H9 (cell line): ENCODE data around the gene GARIN5A. TPM values are rescaled to one million over a fixed set of nuclear protein-coding genes. Genes with fewer than 3 reads are reported as not detected.
A peak's percentile ranks its signal among the peaks of the same experiment; 100 is the strongest.

Source experiments
- DNase-seq: peaks from one replicate; pipeline ENCODE4 v3.0.0-alpha.2; 2017
- H2AFZ ChIP-seq: one replicate; pipeline ENCODE4 v1.6.1; 2013; ENCODE audit warnings: mild to moderate bottlenecking, low read length, control low read depth, moderate library complexity
- H2AK5ac ChIP-seq: 2 replicates; pipeline ENCODE4 v1.6.1; 2013; ENCODE audit warnings: low read length, control low read depth, mixed read lengths; ENCODE audit not compliant: insufficient read length
- H2BK120ac ChIP-seq: one replicate; pipeline ENCODE4 v1.6.1; 2013; ENCODE audit warnings: low read depth, mild to moderate bottlenecking, low read length, control low read depth, inconsistent platforms; ENCODE audit not compliant: poor library complexity, severe bottlenecking
- H2BK12ac ChIP-seq: 2 replicates; pipeline ENCODE4 v1.6.1; 2013; ENCODE audit warnings: low read length, control low read depth, mixed read lengths, low read depth; ENCODE audit not compliant: insufficient read length
- H2BK15ac ChIP-seq: 2 replicates; pipeline ENCODE4 v1.6.1; 2013; ENCODE audit warnings: low read depth, low read length, control low read depth
- H2BK20ac ChIP-seq: one replicate; pipeline ENCODE4 v1.6.1; 2013; ENCODE audit warnings: low read depth, mild to moderate bottlenecking, low read length, control low read depth, inconsistent platforms; ENCODE audit not compliant: poor library complexity, severe bottlenecking
- H2BK5ac ChIP-seq: 2 replicates; pipeline ENCODE4 v1.6.1; 2013; ENCODE audit warnings: low read length, control low read depth, mixed read lengths; ENCODE audit not compliant: insufficient read length
- H3K14ac ChIP-seq: 2 replicates; pipeline ENCODE4 v1.6.1; 2013; ENCODE audit warnings: low read length, control low read depth; ENCODE audit not compliant: insufficient read depth
- H3K18ac ChIP-seq: 2 replicates; pipeline ENCODE4 v1.6.1; 2013; ENCODE audit warnings: low read depth, mild to moderate bottlenecking, mixed read lengths, low read length, control low read depth; ENCODE audit not compliant: insufficient read length
- H3K23ac ChIP-seq: 2 replicates; pipeline ENCODE4 v1.6.1; 2013; ENCODE audit warnings: low read length, control low read depth, mixed read lengths, low read depth; ENCODE audit not compliant: insufficient read length
- H3K23me2 ChIP-seq: 2 replicates; pipeline ENCODE4 v1.6.1; 2013; ENCODE audit warnings: low read depth, mild to moderate bottlenecking, mixed read lengths, low read length, control low read depth; ENCODE audit not compliant: insufficient read length, poor library complexity, severe bottlenecking
- H3K27ac ChIP-seq: 2 replicates; pipeline ENCODE4 v1.5.1; 2013; ENCODE audit warnings: low read length, control low read depth, mixed read lengths, low read depth; ENCODE audit not compliant: insufficient read length
- H3K27me3 ChIP-seq: 2 replicates; pipeline ENCODE4 v1.6.1; 2013; ENCODE audit warnings: low read length, control low read depth, inconsistent platforms; ENCODE audit not compliant: insufficient read depth
- H3K4ac ChIP-seq: 2 replicates; pipeline ENCODE4 v1.6.1; 2013; ENCODE audit warnings: low read depth, mild to moderate bottlenecking, control low read depth, inconsistent platforms, low read length, moderate library complexity
- H3K4me1 ChIP-seq: 2 replicates; pipeline ENCODE4 v1.6.1; 2013; ENCODE audit warnings: low read length, control low read depth, inconsistent platforms; ENCODE audit not compliant: insufficient read depth
- H3K4me2 ChIP-seq: 2 replicates; pipeline ENCODE4 v1.6.1; 2013; ENCODE audit warnings: low read length, control low read depth, mixed read lengths; ENCODE audit not compliant: insufficient read length, insufficient read depth
- H3K56ac ChIP-seq: 2 replicates; pipeline ENCODE4 v1.6.1; 2013; ENCODE audit warnings: low read depth, mild to moderate bottlenecking, mixed read lengths, low read length, control low read depth; ENCODE audit not compliant: insufficient read length
- H3K79me1 ChIP-seq: 2 replicates; pipeline ENCODE4 v1.6.1; 2013; ENCODE audit warnings: low read depth, mild to moderate bottlenecking, moderate library complexity, low read length, control low read depth, inconsistent platforms; ENCODE audit not compliant: insufficient read depth, poor library complexity, severe bottlenecking
- H3K79me2 ChIP-seq: 2 replicates; pipeline ENCODE4 v1.6.1; 2013; ENCODE audit warnings: low read length, control low read depth, inconsistent platforms; ENCODE audit not compliant: insufficient read depth
- H3K9ac ChIP-seq: 2 replicates; pipeline ENCODE4 v1.6.1; 2013; ENCODE audit warnings: low read length, control low read depth, mixed read lengths; ENCODE audit not compliant: insufficient read length; ENCODE audit errors: extremely low read depth
- H3K9me3 ChIP-seq: one replicate; pipeline ENCODE4 v1.6.1; 2013; ENCODE audit warnings: low read depth, low read length, inconsistent platforms; ENCODE audit not compliant: control insufficient read depth
- H3T11ph ChIP-seq: one replicate; pipeline ENCODE4 v1.6.1; 2013; ENCODE audit warnings: mild to moderate bottlenecking, low read length, control low read depth, inconsistent platforms
- H4K20me1 ChIP-seq: one replicate; pipeline ENCODE4 v1.6.1; 2013; ENCODE audit not compliant: control insufficient read depth, insufficient read length, insufficient read depth
- H4K5ac ChIP-seq: 2 replicates; pipeline ENCODE4 v1.6.1; 2013; ENCODE audit warnings: low read depth, mild to moderate bottlenecking, mixed read lengths, low read length, control low read depth; ENCODE audit not compliant: insufficient read length
- H4K8ac ChIP-seq: replicated peaks from 2 replicates; pipeline ENCODE4 v1.6.1; 2013; ENCODE audit warnings: low read length, control low read depth, mixed read lengths, low read depth; ENCODE audit not compliant: insufficient read length
- H4K91ac ChIP-seq: 2 replicates; pipeline ENCODE4 v1.6.1; 2013; ENCODE audit warnings: low read depth, mild to moderate bottlenecking, moderate library complexity, mixed read lengths, low read length, control low read depth; ENCODE audit not compliant: insufficient read length
- H3K27ac Mint-ChIP-seq, 3 experiments: 2 replicates in 2 of 3; 3 replicates in 1 of 3; pipeline ENCODE4 v1.8.0; 2020 to 2021; ENCODE audit warnings: mixed read lengths in 3 of 3, mild to moderate bottlenecking in 1 of 3, moderate library complexity in 1 of 3
- H3K27me3 Mint-ChIP-seq: 2 replicates; pipeline ENCODE4 v1.8.0; 2021; ENCODE audit warnings: low read depth, mild to moderate bottlenecking, moderate library complexity, mixed read lengths
- H3K36me3 Mint-ChIP-seq, 3 experiments: 2 replicates in 2 of 3; 3 replicates in 1 of 3; pipeline ENCODE4 v1.8.0; 2020 to 2021; ENCODE audit warnings: low read depth in 3 of 3, mixed read lengths in 3 of 3; ENCODE audit not compliant: insufficient read depth in 1 of 3
- H3K4me1 Mint-ChIP-seq, 2 experiments: 2 replicates each; pipeline ENCODE4 v1.8.0; 2020; ENCODE audit warnings: mixed read lengths in 2 of 2
- H3K4me3 Mint-ChIP-seq, 2 experiments: 2 replicates in 1 of 2; 3 replicates in 1 of 2; pipeline ENCODE4 v1.8.0; 2020 to 2021; ENCODE audit warnings: mild to moderate bottlenecking in 2 of 2, mixed read lengths in 2 of 2, moderate library complexity in 1 of 2
- H3K9me3 Mint-ChIP-seq, 2 experiments: 2 replicates in 1 of 2; 3 replicates in 1 of 2; pipeline ENCODE4 v1.8.0; 2020; ENCODE audit warnings: mild to moderate bottlenecking in 2 of 2, mixed read lengths in 2 of 2, moderate library complexity in 1 of 2
- WGBS: extraction: QIAGEN DNeasy Blood & Tissue Kit; methylation state at CpG from one replicate; pipeline ENCODE4 v1.1.7; 2013; ENCODE audit warnings: missing lambda C conversion rate, low lambda C conversion rate, mixed read lengths; ENCODE audit not compliant: insufficient read length; ENCODE audit errors: extremely low coverage; 5-methylcytosine and 5-hydroxymethylcytosine counted together
- total RNA-seq: library from RNA; stranded (reverse); gene quantifications from 2 replicates; pipeline ENCODE4 v1.2.1, GENCODE V29; 2021
- TF ChIP-seq, protein P1 (sequence below): fragments of 200-600 bp; sonication (generic); conservative IDR thresholded peaks from 3 replicates; pipeline ENCODE4 v1.8.0; 2021; ENCODE audit warnings: antibody characterized with exemption, mild to moderate bottlenecking

GARIN5A gene
- total RNA-seq, 1 experiment from 2014 or later = 9.5 TPM

DNA sequence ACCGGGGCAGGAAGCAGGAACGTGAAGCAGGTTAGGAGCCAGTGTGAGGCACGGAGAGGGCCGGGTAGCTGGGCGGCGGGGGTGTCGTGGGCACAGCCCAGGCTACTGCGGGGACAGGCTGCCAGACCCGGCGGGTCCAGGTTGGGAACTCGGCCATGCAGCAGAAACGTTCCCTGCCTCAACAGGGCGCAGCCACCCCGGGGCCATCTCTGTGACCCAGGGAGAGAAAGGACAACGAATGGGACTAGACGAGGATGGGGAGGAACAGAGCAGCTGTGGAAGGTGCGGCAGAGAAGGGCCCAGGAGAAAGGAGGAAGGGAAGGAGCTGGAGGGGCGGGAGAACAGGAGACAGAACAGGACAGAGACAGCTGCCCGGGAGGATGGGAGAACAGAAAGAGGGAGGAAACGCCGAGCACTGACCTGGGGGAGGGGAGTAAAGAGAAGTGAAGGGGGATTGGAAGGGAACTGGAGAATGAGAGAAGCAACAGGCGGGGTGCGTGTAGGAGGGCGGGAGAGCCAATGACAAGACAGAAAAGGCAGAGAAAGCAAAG, 12.9 kb upstream of the GARIN5A start:
- H3K4me3 Mint-ChIP-seq = peak overlapping the region in 1 of 2 experiments; percentile 55; a peak in 2 of 5 replicates
- Histone ChIP-seq H3K18ac (peak overlapping the region; percentile 35), H3T11ph (no peak overlapping the region), H3K9ac (no peak overlapping the region), H3K9me3 (peaks cover 8% of the 10 kb centered on the region), H2BK120ac (no peak overlapping the region), H3K23me2 (peaks cover 5% of the 10 kb centered on the region), H2BK15ac (no peak overlapping the region), H4K5ac (no peak overlapping the region), H4K91ac (no peak overlapping the region), H3K4me2 (peak overlapping the region; percentile 42), H3K27me3 (peaks cover 7% of the 10 kb centered on the region; the same call in 1 of the 2 replicates), H3K56ac (no peak overlapping the region), H3K14ac (peak overlapping the region; percentile 51; the same call in 1 of the 2 replicates), H2BK12ac (no peak overlapping the region), H4K20me1 (no peaks in the 10 kb centered on the region), H3K27ac (no peak overlapping the region), H3K79me1 (no peaks in the 10 kb centered on the region), H3K4me1 (peaks cover 4% of the 10 kb centered on the region; the same call in 1 of the 2 replicates), H3K23ac (no peak overlapping the region), H3K79me2 (no peaks in the 10 kb centered on the region), H2BK5ac (no peak overlapping the region), H2AK5ac (no peak overlapping the region), H3K4ac (no peak overlapping the region), H2BK20ac (no peak overlapping the region), H2AFZ (no peak overlapping the region), H4K8ac (no peak overlapping the region)
- peaks cover 25 to 32% (median 26%) of the 10 kb centered on the region in 3 experiments for H3K36me3 Mint-ChIP-seq
- WGBS = no CpG with 5 or more reads among the region's 24 CpGs
- DNase-seq = peak; percentile 59
- peaks cover 29 to 42% of the 10 kb centered on the region in 2 experiments for H3K4me1 Mint-ChIP-seq
- H3K9me3 Mint-ChIP-seq = peaks cover 31 to 43% of the 10 kb centered on the region in 2 experiments
- H3K27me3 Mint-ChIP-seq = peaks cover 92% of the 10 kb centered on the region
- no peak overlapping the region for H3K27ac Mint-ChIP-seq
- TF ChIP-seq, protein P1, sequence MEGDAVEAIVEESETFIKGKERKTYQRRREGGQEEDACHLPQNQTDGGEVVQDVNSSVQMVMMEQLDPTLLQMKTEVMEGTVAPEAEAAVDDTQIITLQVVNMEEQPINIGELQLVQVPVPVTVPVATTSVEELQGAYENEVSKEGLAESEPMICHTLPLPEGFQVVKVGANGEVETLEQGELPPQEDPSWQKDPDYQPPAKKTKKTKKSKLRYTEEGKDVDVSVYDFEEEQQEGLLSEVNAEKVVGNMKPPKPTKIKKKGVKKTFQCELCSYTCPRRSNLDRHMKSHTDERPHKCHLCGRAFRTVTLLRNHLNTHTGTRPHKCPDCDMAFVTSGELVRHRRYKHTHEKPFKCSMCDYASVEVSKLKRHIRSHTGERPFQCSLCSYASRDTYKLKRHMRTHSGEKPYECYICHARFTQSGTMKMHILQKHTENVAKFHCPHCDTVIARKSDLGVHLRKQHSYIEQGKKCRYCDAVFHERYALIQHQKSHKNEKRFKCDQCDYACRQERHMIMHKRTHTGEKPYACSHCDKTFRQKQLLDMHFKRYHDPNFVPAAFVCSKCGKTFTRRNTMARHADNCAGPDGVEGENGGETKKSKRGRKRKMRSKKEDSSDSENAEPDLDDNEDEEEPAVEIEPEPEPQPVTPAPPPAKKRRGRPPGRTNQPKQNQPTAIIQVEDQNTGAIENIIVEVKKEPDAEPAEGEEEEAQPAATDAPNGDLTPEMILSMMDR = no peak
